ENCODE results near the gene MEG3.
A peak's percentile ranks its signal among the peaks of the same experiment; 100 is the strongest.

Gene MEG3

GRCh38 chr14:100896369-100897060 lies 70.6 kb downstream of the MEG3 start:
- DNase-seq (ENCODE audit: low read depth), result no peak

GRCh38 chr14:100898465-100898864 lies 72.5 kb downstream of the MEG3 start:
- DNase-seq (ENCODE audit: low read depth), result no peak

GRCh38 chr14:100898935-100899883 lies 73.3 kb downstream of the MEG3 start:
- no peak for DNase-seq (ENCODE audit: low read depth)

- DNase-seq (ENCODE audit: low read depth), result no peak
These were observed 74.2 kb downstream of the MEG3 start for GRCh38 chr14:100899884-100900771.

DNA sequence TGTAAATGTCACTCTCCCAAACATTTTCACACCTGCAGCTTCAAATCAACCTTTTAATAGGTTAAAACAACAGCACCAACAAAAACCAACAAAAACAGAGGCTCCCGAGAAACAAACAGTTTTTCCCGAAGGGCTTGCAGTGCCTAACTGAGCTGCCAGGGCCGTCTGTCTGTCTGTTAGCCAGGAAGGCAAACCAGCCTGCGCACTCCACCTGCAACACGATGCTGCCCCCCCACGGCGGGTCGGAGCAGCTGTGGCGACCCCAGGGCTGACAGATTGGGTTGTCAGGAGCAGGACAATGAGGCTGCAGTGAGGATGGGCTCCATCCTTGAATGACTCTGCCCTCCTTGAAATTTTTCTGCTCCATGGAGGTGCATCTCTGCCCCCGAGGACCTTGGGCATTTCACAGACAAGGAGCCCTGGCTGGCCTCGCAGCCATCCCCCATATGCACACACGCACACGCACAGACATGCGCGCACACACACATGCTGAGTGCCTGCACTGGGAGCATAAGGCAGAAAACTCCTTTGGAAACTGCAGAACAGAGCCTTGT lies 75.0 kb downstream of the MEG3 start:
- peak; percentile 21 for DNase-seq (ENCODE audit: low read depth)

- no peak for DNase-seq (ENCODE audit: low read depth)
These were observed 75.7 kb downstream of the MEG3 start for GRCh38 chr14:100901391-100902183.

DNA sequence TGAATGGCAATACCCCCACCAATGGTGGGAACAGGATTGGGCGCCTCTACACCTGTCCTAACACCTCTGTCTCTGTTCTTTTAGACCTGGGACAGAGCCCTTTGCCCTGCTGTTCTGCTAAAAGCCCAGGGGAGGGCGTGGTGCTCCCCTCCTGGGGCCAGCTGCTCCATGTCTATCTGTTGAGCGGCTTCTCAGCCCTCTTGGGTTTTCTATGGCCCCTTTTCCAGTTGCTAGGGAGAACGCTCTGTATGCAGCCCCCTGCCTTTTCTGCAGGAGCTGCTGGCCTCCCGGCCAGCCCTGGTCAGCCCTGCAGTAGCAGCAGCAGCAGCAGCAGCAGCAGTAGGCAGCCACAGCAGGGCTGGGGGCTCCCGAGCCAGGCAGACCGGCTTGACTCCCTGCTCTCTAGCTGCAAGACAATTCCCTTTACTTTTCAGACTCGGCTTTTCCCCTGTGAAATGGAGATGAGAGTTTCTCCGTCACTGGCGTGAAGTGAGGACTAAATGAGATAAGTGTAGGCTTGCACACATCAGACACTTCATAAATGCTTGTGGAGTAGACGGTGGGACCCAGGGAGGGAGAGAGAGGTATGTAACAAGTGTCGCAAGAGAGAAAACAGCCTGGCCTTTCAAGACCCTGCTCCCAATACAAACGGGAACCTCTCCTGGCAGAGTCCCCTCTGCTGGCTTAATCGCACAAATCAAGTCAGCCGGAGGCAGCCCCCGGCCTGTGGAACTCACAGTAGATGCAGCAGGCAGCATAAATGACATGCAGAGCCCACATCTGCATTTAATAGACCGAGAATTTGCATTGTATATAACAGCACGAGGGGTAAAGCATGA lies 76.6 kb downstream of the MEG3 start:
- DNase-seq (ENCODE audit: low read depth), result no peak

DNA sequence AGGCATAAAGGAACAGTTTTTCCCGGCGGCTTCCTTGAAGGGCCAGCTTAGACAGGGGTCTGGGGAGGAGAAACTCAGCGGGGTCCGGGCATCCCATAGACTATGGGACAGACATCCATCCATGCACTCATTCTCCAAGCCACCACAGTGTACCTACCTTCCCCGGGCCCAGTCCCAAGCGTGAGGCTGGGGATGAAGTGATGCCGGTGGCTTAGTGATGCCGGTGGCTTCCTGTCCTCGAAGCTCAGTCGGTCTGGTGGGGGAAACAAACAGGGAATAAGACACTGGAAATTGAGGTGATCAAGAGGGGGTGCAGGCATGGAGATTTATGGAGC lies 77.2 kb downstream of the MEG3 start:
- DNase-seq (ENCODE audit: low read depth), result no peak

- DNase-seq (ENCODE audit: low read depth), result no peak
These were observed 77.8 kb downstream of the MEG3 start, which contains the start of gene RTL1 for GRCh38 chr14:100903672-100904185. Gene RTL1, minus strand, starts transcription at chr14:100903722. Its CDS starts 18,934 bp downstream, at chr14:100884788.

GRCh38 chr14:100904307-100905087 lies 78.6 kb downstream of the MEG3 start:
- no peak for DNase-seq (ENCODE audit: low read depth)

DNA sequence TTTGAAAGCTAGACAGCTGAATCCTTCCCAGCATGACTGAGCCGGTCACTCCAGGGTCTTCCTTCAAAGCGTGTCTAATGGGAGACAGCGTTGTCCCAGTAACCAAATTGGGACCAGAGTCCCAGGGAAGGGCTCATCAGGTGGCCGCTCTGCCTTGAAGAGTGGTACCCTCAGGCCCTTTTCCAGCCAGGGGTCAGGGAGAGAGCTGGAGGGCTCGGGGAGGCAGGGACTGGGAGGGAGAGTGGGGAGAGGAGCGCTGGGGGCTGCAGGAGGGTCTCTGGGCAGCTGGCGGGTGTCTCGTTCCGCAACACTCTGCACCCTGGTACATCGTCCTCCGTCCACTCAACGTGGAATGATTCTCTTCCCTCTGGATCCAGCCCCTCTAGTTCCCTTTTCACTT lies 79.2 kb downstream of the MEG3 start:
- DNase-seq (ENCODE audit: low read depth), result no peak

- DNase-seq (ENCODE audit: low read depth), result no peak
These were observed 80.5 kb downstream of the MEG3 start for GRCh38 chr14:100906420-100906819.

- no peak for DNase-seq (ENCODE audit: low read depth)
These were observed 81.3 kb downstream of the MEG3 start for GRCh38 chr14:100907240-100907639.

DNA sequence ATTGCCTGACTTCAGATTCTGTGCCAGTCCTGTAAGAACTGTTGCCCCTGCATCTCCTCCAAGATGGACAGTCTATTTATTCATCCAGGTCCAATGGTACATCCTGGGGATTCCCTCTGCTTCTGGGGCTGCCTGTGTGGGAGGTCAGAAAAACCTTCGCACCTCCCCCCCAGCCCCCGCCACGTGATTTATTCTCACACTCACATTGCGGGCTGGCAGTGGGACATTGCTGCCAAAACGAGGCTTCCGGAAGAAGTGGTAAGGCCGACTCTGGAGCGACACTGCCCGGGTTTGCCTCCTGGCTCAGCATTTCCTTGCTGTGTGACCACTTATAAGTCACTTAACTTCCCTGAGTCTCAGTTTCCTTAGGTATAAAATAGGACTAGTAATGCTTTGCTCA lies 83.5 kb downstream of the MEG3 start:
- DNase-seq (ENCODE audit: low read depth), result no peak

Data from activated T-cell treated with anti-CD3 and anti-CD28 coated beads for 48 hours (primary cell).